ENCODE results near the gene ZNF76.
"Not testable (repeated sequence)": the region's sequence is repeated elsewhere in the genome, so short reads cannot be mapped to it uniquely, and the experiment has no call there.

Gene ZNF76

GRCh38 chr6:35330541-35331119 lies 71.1 kb downstream of the ZNF76 start:
- DNase-seq (ENCODE audit: low spot score), result no peak

- not testable (repeated sequence) for DNase-seq (ENCODE audit: low spot score)
Measured at GRCh38 chr6:35332074-35332887, 72.7 kb downstream of the ZNF76 start.

- no peak for DNase-seq (ENCODE audit: low spot score)
Measured at GRCh38 chr6:35341557-35341956, 82.0 kb downstream of the ZNF76 start.

- peak; percentile 98 for DNase-seq (ENCODE audit: low spot score)
Measured at GRCh38 chr6:35342258-35343091, 82.9 kb downstream of the ZNF76 start, which contains the start of gene PPARD. Gene PPARD (plus strand): TSS chr6:35342558. CDS start chr6:35411088, 68,530 bp downstream.

- no peak for DNase-seq (ENCODE audit: low spot score)
Measured at GRCh38 chr6:35343092-35343834, 83.7 kb downstream of the ZNF76 start.

GRCh38 chr6:35343835-35344550 lies 84.5 kb downstream of the ZNF76 start:
- DNase-seq (ENCODE audit: low spot score), result no peak

Data from activated CD4-positive, alpha-beta T cell treated with anti-CD3 and anti-CD28 coated beads, Interleukin-2, Interleukin-4, amounts not matched to agents 100 ng/mL and 50 ng/mL, durations not matched to agents 16 hours and 8 hours (primary cell).